ENCODE results near the gene SLITRK5.

- TF ChIP-seq POLR2AphosphoS5 (IDR thresholded peaks at IDR 0.05; ENCODE audit: low read depth, low read length) (no peak), POLR2A (IDR thresholded peaks at IDR 0.05; ENCODE audit: low read depth, low read length) (no peak)
Observed at GRCh38 chr13:87661471-87661870, 9.7 kb upstream of the SLITRK5 start.
